Measurements from ENCODE around the gene FRY. TPM values are rescaled to one million over a fixed set of nuclear protein-coding genes. Genes with fewer than 3 reads are reported as not detected.

Gene FRY
- total and polyA plus RNA-seq, 2 of the 13 experiments (the other 11 are each of a cell fraction or from before 2014, with no cell fraction given) = 8.2 to 13.1 TPM

DNA sequence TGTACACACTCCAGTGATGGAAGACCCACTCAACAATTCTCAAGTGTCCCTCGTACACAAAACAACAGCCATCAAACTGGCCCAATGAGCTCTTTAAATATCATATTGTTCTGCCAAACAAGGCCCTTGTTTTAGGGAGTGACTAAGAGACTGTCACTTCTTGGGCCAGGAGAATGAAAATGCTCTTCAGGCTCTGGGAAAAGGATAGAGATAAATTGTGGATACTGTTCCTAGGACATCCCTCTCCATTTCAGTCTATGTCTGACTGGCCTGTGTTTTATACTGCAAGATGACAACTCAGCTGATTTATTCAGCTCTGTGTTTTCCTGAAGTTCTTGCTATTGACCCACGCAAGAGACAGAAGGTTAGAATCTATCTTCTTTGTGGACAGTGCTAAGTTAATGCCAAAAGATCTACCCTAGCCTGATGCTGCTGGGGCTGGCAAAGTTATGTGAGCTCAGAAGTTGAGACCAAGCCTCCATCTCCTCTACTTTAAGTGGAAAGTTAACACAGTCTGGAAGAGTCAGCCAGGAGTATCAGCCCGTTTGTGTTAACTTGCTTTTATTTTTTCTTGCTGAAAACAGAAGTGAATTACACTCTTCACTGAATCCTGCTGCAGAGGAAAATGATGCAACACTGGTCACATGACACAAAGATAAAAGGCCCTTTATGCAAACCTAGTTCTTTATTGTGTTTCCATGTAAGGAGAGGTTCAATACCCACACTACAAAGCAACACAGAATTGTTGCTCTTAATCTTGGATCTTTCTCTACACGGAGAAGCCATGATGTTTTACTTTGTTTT is 14.6 kb downstream of the FRY start (continued):
- TF ChIP-seq ZNF333 (CRISPR knock-in tag; IDR thresholded peaks at IDR 0.05; ENCODE audit: borderline replicate concordance) = no peak
- TF ChIP-seq, protein P1, sequence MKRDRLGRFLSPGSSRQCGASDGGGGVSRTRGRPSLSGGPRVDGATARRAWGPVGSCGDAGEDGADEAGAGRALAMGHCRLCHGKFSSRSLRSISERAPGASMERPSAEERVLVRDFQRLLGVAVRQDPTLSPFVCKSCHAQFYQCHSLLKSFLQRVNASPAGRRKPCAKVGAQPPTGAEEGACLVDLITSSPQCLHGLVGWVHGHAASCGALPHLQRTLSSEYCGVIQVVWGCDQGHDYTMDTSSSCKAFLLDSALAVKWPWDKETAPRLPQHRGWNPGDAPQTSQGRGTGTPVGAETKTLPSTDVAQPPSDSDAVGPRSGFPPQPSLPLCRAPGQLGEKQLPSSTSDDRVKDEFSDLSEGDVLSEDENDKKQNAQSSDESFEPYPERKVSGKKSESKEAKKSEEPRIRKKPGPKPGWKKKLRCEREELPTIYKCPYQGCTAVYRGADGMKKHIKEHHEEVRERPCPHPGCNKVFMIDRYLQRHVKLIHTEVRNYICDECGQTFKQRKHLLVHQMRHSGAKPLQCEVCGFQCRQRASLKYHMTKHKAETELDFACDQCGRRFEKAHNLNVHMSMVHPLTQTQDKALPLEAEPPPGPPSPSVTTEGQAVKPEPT (CRISPR knock-in tag; IDR thresholded peaks at IDR 0.05; ENCODE audit: low read depth) = no peak
- TF ChIP-seq, protein P2, sequence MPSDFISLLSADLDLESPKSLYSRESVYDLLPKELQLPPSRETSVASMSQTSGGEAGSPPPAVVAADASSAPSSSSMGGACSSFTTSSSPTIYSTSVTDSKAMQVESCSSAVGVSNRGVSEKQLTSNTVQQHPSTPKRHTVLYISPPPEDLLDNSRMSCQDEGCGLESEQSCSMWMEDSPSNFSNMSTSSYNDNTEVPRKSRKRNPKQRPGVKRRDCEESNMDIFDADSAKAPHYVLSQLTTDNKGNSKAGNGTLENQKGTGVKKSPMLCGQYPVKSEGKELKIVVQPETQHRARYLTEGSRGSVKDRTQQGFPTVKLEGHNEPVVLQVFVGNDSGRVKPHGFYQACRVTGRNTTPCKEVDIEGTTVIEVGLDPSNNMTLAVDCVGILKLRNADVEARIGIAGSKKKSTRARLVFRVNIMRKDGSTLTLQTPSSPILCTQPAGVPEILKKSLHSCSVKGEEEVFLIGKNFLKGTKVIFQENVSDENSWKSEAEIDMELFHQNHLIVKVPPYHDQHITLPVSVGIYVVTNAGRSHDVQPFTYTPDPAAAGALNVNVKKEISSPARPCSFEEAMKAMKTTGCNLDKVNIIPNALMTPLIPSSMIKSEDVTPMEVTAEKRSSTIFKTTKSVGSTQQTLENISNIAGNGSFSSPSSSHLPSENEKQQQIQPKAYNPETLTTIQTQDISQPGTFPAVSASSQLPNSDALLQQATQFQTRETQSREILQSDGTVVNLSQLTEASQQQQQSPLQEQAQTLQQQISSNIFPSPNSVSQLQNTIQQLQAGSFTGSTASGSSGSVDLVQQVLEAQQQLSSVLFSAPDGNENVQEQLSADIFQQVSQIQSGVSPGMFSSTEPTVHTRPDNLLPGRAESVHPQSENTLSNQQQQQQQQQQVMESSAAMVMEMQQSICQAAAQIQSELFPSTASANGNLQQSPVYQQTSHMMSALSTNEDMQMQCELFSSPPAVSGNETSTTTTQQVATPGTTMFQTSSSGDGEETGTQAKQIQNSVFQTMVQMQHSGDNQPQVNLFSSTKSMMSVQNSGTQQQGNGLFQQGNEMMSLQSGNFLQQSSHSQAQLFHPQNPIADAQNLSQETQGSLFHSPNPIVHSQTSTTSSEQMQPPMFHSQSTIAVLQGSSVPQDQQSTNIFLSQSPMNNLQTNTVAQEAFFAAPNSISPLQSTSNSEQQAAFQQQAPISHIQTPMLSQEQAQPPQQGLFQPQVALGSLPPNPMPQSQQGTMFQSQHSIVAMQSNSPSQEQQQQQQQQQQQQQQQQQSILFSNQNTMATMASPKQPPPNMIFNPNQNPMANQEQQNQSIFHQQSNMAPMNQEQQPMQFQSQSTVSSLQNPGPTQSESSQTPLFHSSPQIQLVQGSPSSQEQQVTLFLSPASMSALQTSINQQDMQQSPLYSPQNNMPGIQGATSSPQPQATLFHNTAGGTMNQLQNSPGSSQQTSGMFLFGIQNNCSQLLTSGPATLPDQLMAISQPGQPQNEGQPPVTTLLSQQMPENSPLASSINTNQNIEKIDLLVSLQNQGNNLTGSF (CRISPR knock-in tag; IDR thresholded peaks at IDR 0.05) = no peak
- TF ChIP-seq, protein P3, sequence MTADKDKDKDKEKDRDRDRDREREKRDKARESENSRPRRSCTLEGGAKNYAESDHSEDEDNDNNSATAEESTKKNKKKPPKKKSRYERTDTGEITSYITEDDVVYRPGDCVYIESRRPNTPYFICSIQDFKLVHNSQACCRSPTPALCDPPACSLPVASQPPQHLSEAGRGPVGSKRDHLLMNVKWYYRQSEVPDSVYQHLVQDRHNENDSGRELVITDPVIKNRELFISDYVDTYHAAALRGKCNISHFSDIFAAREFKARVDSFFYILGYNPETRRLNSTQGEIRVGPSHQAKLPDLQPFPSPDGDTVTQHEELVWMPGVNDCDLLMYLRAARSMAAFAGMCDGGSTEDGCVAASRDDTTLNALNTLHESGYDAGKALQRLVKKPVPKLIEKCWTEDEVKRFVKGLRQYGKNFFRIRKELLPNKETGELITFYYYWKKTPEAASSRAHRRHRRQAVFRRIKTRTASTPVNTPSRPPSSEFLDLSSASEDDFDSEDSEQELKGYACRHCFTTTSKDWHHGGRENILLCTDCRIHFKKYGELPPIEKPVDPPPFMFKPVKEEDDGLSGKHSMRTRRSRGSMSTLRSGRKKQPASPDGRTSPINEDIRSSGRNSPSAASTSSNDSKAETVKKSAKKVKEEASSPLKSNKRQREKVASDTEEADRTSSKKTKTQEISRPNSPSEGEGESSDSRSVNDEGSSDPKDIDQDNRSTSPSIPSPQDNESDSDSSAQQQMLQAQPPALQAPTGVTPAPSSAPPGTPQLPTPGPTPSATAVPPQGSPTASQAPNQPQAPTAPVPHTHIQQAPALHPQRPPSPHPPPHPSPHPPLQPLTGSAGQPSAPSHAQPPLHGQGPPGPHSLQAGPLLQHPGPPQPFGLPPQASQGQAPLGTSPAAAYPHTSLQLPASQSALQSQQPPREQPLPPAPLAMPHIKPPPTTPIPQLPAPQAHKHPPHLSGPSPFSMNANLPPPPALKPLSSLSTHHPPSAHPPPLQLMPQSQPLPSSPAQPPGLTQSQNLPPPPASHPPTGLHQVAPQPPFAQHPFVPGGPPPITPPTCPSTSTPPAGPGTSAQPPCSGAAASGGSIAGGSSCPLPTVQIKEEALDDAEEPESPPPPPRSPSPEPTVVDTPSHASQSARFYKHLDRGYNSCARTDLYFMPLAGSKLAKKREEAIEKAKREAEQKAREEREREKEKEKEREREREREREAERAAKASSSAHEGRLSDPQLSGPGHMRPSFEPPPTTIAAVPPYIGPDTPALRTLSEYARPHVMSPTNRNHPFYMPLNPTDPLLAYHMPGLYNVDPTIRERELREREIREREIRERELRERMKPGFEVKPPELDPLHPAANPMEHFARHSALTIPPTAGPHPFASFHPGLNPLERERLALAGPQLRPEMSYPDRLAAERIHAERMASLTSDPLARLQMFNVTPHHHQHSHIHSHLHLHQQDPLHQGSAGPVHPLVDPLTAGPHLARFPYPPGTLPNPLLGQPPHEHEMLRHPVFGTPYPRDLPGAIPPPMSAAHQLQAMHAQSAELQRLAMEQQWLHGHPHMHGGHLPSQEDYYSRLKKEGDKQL (CRISPR knock-in tag; IDR thresholded peaks at IDR 0.05; ENCODE audit: low read depth) = no peak
- no peak for TF ChIP-seq MEF2D (CRISPR knock-in tag; IDR thresholded peaks at IDR 0.05)
- no peak for TF ChIP-seq PRMT3 (CRISPR knock-in tag; IDR thresholded peaks at IDR 0.05; ENCODE audit: borderline replicate concordance, low read depth)
- TF ChIP-seq SOX6 (IDR thresholded peaks at IDR 0.05) = no peak
- TF ChIP-seq SOX6 (CRISPR knock-in tag; IDR thresholded peaks at IDR 0.05) = peak; percentile 94
- TF ChIP-seq ESRRA (CRISPR knock-in tag; IDR thresholded peaks at IDR 0.05; ENCODE audit: low read depth) = no peak
- TF ChIP-seq ZNF224 (CRISPR knock-in tag; IDR thresholded peaks at IDR 0.05) = no peak
- TF ChIP-seq EHMT2 (IDR thresholded peaks at IDR 0.05; ENCODE audit: borderline replicate concordance, low read depth, low read length) = peak; percentile 37; the same call in 1 of the 2 replicates
- TF ChIP-seq SKI (IDR thresholded peaks at IDR 0.05; ENCODE audit: partially characterized antibody) = no peak
- no peak for TF ChIP-seq ZNF12 (CRISPR knock-in tag; IDR thresholded peaks at IDR 0.05)
- TF ChIP-seq ZNF143 (CRISPR knock-in tag; IDR thresholded peaks at IDR 0.05) = no peak
- TF ChIP-seq NFIC (IDR thresholded peaks at IDR 0.05; ENCODE audit: low read length) = no peak
- no peak for TF ChIP-seq SNAPC2 (CRISPR knock-in tag; IDR thresholded peaks at IDR 0.05)
- no peak for TF ChIP-seq FOXJ3 (CRISPR knock-in tag; IDR thresholded peaks at IDR 0.05; ENCODE audit: borderline replicate concordance)
- TF ChIP-seq ZNF616 (CRISPR knock-in tag; IDR thresholded peaks at IDR 0.05; ENCODE audit: low read depth) = no peak

Data from HepG2 (cell line).